Measurements from ENCODE around the gene MPDU1.

MPDU1 gene

DNA sequence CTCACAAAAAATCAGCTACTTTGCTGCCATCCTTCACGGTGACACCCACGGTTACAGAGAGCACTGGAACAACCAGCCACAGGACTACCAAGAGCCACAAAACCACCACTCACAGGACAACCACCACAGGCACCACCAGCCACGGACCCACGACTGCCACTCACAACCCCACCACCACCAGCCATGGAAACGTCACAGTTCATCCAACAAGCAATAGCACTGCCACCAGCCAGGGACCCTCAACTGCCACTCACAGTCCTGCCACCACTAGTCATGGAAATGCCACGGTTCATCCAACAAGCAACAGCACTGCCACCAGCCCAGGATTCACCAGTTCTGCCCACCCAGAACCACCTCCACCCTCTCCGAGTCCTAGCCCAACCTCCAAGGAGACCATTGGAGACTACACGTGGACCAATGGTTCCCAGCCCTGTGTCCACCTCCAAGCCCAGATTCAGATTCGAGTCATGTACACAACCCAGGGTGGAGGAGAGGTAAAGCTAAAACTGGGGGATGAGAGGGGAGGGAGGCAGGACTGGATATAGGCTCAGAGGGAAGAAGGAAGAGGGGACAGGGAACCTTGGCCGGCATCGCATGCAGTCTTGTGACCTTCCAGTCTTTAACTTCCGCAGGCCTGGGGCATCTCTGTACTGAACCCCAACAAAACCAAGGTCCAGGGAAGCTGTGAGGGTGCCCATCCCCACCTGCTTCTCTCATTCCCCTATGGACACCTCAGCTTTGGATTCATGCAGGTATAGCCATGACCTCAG lies 3.6 kb upstream of the MPDU1 start:
- H3K27ac ChIP-seq = peak overlapping the region; percentile 50
- H3K9ac ChIP-seq = no peak overlapping the region
- no peaks in the 10 kb centered on the region for H3K36me3 ChIP-seq (ENCODE audit: control insufficient read depth, insufficient read depth, low read length)
- TF ChIP-seq, protein P1, sequence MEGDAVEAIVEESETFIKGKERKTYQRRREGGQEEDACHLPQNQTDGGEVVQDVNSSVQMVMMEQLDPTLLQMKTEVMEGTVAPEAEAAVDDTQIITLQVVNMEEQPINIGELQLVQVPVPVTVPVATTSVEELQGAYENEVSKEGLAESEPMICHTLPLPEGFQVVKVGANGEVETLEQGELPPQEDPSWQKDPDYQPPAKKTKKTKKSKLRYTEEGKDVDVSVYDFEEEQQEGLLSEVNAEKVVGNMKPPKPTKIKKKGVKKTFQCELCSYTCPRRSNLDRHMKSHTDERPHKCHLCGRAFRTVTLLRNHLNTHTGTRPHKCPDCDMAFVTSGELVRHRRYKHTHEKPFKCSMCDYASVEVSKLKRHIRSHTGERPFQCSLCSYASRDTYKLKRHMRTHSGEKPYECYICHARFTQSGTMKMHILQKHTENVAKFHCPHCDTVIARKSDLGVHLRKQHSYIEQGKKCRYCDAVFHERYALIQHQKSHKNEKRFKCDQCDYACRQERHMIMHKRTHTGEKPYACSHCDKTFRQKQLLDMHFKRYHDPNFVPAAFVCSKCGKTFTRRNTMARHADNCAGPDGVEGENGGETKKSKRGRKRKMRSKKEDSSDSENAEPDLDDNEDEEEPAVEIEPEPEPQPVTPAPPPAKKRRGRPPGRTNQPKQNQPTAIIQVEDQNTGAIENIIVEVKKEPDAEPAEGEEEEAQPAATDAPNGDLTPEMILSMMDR (IDR thresholded peaks at IDR 0.05) = no peak
- peaks cover 18% of the 10 kb centered on the region for H3K4me1 ChIP-seq
- no peaks in the 10 kb centered on the region for H3K27me3 ChIP-seq (ENCODE audit: control insufficient read depth, insufficient read depth, low read length)
- H3K9me3 ChIP-seq (ENCODE audit: control insufficient read depth, low read length) = no peaks in the 10 kb centered on the region
- H2AFZ ChIP-seq = no peak overlapping the region
- H3K79me2 ChIP-seq = peaks cover 19% of the 10 kb centered on the region
- H3K4me3 ChIP-seq (ENCODE audit: low read depth, low read length) = no peak overlapping the region
- H3K4me2 ChIP-seq (ENCODE audit: low read length) = no peak overlapping the region

GRCh38 chr17:7580604-7581575 lies 2.8 kb upstream of the MPDU1 start:
- Histone ChIP-seq H3K27me3 (ENCODE audit: control insufficient read depth, insufficient read depth, low read length) (no peaks in the 10 kb centered on the region), H3K4me1 (peaks cover 16% of the 10 kb centered on the region), H3K36me3 (ENCODE audit: control insufficient read depth, insufficient read depth, low read length) (no peaks in the 10 kb centered on the region), H3K27ac (no peak overlapping the region), H3K9ac (no peak overlapping the region), H3K4me2 (ENCODE audit: low read length) (no peak overlapping the region), H3K9me3 (ENCODE audit: control insufficient read depth, low read length) (no peaks in the 10 kb centered on the region), H2AFZ (no peak overlapping the region), H3K4me3 (ENCODE audit: low read depth, low read length) (no peak overlapping the region), H3K79me2 (peaks cover 16% of the 10 kb centered on the region)
- TF ChIP-seq, protein P1 (IDR thresholded peaks at IDR 0.05) = no peak

DNA sequence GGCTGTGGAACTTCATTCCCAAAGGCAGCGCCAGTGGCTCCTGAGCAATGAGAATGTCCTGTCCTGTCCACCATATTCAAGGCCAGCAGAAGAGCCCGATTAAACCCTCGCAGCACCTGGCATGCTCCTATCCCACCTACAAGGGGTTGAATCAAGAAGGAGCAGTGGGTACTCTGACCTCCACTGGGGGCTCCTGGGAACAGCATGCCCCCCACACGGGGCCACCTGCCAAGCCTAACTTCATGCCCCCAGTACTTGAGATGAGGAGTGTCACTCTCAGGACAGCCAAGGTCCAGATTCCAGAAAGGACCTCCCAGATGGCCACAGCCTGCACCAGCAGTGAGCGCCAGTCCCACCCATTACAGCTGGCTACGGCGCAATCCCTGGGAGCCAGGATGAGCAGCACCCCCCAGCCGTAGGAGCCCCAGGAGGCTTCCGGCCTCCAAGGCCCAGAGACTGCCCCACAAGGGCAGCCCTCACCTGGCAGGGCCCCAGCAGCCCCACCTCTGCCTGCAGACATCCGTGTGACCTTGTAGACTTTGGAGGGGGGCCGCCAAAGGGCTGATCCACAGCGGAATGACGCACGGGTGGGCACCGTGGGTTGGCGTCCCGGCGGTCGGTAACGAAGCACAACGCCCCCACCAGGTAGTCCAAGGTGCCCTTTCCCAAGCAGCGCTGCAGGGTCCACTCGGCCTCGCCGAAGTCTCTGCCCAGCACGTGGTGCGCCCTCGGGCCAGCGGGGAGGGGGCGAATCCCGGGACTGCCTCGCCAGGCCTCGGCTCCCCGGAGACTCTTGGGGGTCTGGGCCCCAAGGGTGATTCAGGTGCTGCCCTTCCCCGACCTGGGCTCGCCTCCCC lies 1.0 kb upstream of the MPDU1 start:
- TF ChIP-seq, protein P1 (IDR thresholded peaks at IDR 0.05) = no peak
- H3K79me2 ChIP-seq = peaks cover 16% of the 10 kb centered on the region

GRCh38 chr17:7586673-7587419 lies 3.2 kb downstream of the MPDU1 start:
- Histone ChIP-seq H3K4me2 (ENCODE audit: low read length) (no peak overlapping the region), H3K36me3 (ENCODE audit: control insufficient read depth, insufficient read depth, low read length) (no peaks in the 10 kb centered on the region), H3K27me3 (ENCODE audit: control insufficient read depth, insufficient read depth, low read length) (no peaks in the 10 kb centered on the region), H3K4me3 (ENCODE audit: low read depth, low read length) (no peak overlapping the region), H3K27ac (peak overlapping the region; percentile 49), H3K9ac (no peak overlapping the region), H3K79me2 (peaks cover 16% of the 10 kb centered on the region), H3K9me3 (ENCODE audit: control insufficient read depth, low read length) (no peaks in the 10 kb centered on the region), H3K4me1 (peaks cover 19% of the 10 kb centered on the region), H2AFZ (no peak overlapping the region)
- TF ChIP-seq, protein P1 (IDR thresholded peaks at IDR 0.05) = peak; percentile 52

More for the DNA sequence above, 1.0 kb upstream of the MPDU1 start:
- no peaks in the 10 kb centered on the region for H3K36me3 ChIP-seq (ENCODE audit: control insufficient read depth, insufficient read depth, low read length)
- peak overlapping the region; percentile 100 for H3K4me2 ChIP-seq (ENCODE audit: low read length)
- H3K4me3 ChIP-seq (ENCODE audit: low read depth, low read length) = peak overlapping the region; percentile 97
- peak overlapping the region; percentile 90 for H2AFZ ChIP-seq
- peaks cover 16% of the 10 kb centered on the region for H3K4me1 ChIP-seq
- H3K9ac ChIP-seq = no peak overlapping the region
- no peaks in the 10 kb centered on the region for H3K27me3 ChIP-seq (ENCODE audit: control insufficient read depth, insufficient read depth, low read length)
- no peaks in the 10 kb centered on the region for H3K9me3 ChIP-seq (ENCODE audit: control insufficient read depth, low read length)
- peak overlapping the region; percentile 96 for H3K27ac ChIP-seq
